Activated T-cell treated with anti-CD3 and anti-CD28 coated beads for 1 hour (primary cell): ENCODE data around the gene HSF2BP.
"Not testable (repeated sequence)": the region's sequence is repeated elsewhere in the genome, so short reads cannot be mapped to it uniquely, and the experiment has no call there.

Experiments
- DNase-seq: peaks from one replicate; pipeline ENCODE4 v3.0.0-alpha.2; 2020; ENCODE audit warnings: low read depth

Gene HSF2BP

GRCh38 chr21:43659136-43660000 lies at the start of gene HSF2BP, which contains the start of gene RRP1B:
Gene HSF2BP, minus strand, starts transcription at chr21:43659488. Its CDS starts 1,392 bp downstream, at chr21:43658096.
Gene RRP1B, plus strand, starts transcription at chr21:43659560. Its CDS starts 105 bp downstream, at chr21:43659665.
- DNase-seq = peak; percentile 70

GRCh38 chr21:43708745-43709381 lies 49.6 kb upstream of the HSF2BP start:
- no peak for DNase-seq

DNA sequence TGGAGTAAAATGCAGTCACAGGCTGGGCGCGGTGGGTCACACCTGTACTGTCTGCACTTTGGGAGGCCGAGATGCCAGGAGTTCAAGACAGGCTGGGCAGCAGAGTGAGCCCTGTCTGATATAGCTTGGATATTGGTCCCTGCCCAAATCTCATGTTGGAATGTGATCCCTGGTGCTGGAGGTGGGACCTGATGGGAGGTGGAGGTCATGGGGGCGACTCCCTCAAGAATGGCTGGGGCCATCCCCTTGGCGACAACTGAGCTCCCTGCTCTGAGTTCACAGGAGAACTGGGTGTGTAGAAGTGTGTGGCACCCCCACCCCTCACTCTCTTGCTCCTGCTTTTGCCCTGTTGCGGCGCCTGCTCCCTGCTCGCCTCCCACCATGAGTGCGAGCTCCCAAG lies 48.2 kb upstream of the HSF2BP start:
- no peak for DNase-seq

DNA sequence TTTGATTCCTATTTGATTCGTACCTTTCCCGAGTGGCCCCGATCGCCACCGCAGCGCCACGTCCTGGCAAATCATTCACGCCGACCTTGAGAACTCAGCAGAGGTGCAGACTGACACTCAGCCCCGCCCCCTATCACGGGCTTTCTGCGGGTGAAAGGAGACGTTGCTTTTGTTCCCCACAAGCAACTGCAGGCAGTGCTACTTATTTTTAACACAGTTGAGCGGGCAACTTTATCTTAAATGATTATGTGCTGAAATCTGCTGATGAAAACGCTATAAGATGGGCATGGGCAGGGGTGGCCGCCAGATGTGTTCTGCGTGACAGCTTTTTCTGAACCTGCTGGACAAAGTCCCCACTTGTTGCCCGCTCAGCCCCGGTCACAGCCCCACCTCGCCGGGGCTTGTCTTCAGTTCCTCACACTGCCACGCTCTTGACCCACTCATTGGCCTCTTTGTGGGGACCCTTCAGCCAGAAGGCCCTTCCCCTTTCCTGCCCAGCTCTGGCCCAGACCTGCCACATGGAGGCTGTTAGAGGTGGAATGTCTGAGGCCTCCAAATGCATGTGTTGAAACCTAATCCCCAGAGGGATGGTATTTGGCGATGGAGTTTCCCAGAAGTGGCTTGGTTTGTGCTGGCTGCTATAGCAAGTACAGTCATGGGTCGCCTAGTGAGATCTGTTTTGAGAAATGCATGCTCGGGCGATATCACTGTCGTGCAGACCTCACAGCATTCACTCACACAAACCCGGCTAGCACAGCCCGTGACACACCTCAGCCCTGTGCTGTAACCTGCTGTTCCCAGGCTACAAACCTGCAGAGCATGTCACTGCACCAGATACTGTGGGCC lies 44.0 kb upstream of the HSF2BP start:
- DNase-seq = no peak

- no peak for DNase-seq
These were observed 43.4 kb upstream of the HSF2BP start for GRCh38 chr21:43702785-43703034.

DNA sequence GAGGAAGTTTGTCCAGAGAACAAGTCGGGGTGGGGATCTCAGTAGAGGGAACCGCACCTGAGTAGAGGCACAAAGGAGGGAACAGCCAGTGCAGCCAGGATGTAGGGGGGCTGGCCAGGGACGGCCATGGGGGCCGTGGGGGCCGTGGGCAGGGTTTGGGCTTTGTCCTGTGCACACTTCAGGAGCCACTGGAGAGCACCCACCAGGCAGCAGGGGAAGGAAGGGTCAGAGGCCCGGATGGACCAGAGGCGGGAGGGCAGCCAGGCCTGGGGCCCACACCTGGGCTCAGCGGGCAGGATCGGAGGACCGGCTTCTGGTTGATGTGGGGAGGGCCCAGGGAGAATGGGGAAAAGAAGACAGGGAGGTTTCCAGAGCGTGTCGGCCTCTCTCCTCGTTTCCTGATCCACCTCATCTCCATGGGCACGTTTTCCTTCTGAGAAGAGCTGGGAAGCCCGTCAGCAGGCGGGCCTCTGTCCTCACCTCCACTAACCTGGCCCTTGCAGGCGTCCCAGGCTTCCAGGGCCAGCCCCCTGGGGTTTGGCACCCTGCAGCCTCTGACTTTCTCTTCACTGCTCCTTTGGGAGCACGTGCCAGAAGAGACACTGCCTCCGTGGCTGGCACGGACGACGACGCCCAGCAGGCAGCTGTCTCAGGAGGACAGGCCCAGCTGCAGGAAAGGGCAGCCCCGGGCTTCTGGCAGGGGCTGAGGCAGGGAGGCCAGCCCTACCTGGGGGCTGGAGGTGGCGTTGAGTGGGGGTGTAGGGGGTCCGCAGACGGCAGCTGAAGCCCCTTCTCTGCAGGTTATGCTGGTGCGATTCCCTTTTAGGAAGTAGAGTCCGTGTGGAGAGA lies 42.9 kb upstream of the HSF2BP start:
- DNase-seq = no peak

GRCh38 chr21:43699933-43700599 lies 40.8 kb upstream of the HSF2BP start:
- DNase-seq = no peak

DNA sequence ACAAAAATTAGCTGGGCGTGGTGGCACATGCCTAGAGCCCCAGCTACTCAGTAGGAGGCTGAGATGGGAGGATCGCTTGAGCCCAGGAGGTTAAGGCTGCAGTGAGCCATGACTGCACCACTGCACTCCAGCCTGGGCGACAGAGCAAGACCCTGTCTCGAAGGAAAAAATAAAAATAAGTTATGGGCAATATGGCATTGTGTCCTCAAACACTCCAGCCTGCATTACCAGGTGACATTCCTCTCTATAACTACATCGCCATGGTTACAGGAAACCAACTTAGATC lies 40.1 kb upstream of the HSF2BP start:
- DNase-seq = not testable (repeated sequence)

DNA sequence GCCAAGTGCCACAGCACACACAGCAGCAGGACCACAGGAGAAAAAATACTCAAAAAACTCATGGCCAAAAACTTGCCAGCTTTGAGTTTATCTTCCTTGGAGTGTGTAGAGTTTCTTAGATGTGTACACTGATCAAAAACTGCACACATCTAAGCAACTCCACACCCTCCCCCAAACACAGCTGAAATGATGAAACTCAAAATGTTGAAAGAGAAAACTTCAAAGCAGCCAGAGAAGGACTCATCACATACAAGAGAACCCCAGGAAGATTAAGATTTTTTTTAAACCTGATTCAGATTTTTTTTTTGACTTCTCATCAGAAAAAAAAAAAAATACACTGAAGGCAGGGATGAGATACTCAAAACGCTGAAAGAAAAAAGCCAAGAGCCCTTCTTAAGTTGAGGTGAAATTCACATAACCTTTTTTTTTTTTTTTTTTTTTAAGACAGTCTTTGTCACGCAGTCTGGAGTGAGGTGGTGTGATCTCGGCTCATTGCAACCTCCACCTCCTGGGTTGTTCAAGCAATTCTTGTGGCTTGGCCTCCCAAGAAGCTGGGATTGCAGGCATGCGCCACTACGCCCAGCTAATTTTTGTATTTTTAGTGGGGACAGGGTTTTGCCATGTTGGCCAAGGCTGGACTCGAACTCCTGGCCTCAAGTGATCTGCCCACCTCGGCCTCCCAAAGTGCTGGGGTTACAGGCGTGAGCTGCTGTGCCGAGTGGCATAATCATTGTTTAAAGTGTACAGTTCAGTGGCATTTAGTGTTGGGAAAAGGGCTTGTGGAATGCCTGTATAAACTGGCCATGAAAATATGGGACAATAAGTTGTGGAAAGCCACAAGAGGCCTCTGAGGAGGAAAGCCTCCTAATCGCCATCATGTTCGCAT lies 38.7 kb upstream of the HSF2BP start:
- DNase-seq = no peak

GRCh38 chr21:43696214-43696613 lies 36.9 kb upstream of the HSF2BP start:
- no peak for DNase-seq

- no peak for DNase-seq
These were observed 35.3 kb upstream of the HSF2BP start for GRCh38 chr21:43694437-43695079.

GRCh38 chr21:43693981-43694380 lies 34.7 kb upstream of the HSF2BP start:
- DNase-seq = no peak

- no peak for DNase-seq
These were observed 33.7 kb upstream of the HSF2BP start for GRCh38 chr21:43692949-43693348.

DNA sequence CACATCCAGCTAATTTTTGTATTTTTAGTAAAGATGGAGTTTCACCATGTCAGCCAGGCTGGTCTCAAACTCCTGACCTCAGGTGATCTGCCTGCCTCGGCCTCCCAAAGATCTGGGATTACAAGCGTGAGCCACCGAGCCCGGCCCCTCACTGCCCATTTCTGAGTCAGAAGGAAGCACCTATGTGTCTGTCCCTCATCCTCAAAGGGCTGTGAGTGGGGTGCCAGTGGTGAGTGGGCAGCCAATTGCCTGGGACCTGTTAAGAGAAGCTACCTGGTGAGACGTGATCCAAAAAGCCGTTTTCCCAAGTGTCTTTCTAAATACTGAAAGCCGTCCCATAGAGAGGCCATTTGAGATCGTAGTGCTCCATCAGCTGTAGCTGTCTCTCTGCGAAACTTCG lies 32.5 kb upstream of the HSF2BP start:
- no peak for DNase-seq

- no peak for DNase-seq
These were observed 32.0 kb upstream of the HSF2BP start for GRCh38 chr21:43691086-43691795.

DNA sequence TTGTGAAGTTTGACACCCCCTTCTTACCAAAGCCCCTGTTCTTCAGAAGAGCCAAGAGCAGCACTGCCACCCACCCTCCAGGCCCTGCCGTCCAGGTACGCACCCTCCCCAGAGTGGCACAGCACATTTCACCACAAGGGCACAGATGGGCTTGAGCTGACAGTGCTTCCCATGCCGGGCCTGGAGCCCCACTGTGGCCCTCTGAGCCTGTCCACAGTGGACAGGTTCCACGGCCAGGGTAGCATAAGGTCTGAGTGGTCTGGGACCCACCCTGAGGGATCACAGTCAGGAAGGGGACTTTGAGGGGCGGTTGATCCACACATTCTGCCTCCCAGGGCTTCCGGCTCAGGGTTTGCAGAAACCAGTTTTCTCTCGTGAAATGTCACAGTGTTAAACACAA lies 31.1 kb upstream of the HSF2BP start:
- DNase-seq = no peak

- DNase-seq = no peak
These were observed 30.5 kb upstream of the HSF2BP start for GRCh38 chr21:43689556-43690337.

GRCh38 chr21:43688906-43689305 lies 29.6 kb upstream of the HSF2BP start:
- no peak for DNase-seq
